RWPE1 (cell line): Measurements from ENCODE around the gene PODN.

ENCODE experiments used
- CTCF ChIA-PET: fragments of 350-600 bp; sonication (Branson Sonifier 250); formaldehyde crosslinking; extraction: SDS; loops from one replicate; lab custom pipeline; 2021; lab: Yijun Ruan, JAX
- POLR2A ChIA-PET: fragments of 400-600 bp; formaldehyde crosslinking; extraction: SDS; loops from one replicate; lab custom pipeline; 2020; ENCODE audit warnings: antibody characterized with exemption; ENCODE audit not compliant: low non-redundant PET; lab: Yijun Ruan, JAX
- DNase-seq: peaks from one replicate; pipeline ENCODE4 v3.0.0; 2012; ENCODE audit warnings: low spot score
- H3K27ac ChIP-seq: fragments of 450-650 bp; 2 replicates; pipeline ENCODE4 v1.5.1; 2017
- TF ChIP-seq, protein P1 (sequence below): fragments of 450-650 bp; conservative IDR thresholded peaks from 2 replicates; pipeline ENCODE4 v1.5.1; 2017; ENCODE audit warnings: low read depth, mild to moderate bottlenecking

The PODN gene

GRCh38 chr1:53031732-53032131, 30.3 kb upstream of the PODN start:
- no peak overlapping the region for H3K27ac ChIP-seq
- ChIA-PET CTCF (no interaction called here), POLR2A (no interaction called here)
- DNase-seq: peak; percentile 46
- TF ChIP-seq, protein P1, sequence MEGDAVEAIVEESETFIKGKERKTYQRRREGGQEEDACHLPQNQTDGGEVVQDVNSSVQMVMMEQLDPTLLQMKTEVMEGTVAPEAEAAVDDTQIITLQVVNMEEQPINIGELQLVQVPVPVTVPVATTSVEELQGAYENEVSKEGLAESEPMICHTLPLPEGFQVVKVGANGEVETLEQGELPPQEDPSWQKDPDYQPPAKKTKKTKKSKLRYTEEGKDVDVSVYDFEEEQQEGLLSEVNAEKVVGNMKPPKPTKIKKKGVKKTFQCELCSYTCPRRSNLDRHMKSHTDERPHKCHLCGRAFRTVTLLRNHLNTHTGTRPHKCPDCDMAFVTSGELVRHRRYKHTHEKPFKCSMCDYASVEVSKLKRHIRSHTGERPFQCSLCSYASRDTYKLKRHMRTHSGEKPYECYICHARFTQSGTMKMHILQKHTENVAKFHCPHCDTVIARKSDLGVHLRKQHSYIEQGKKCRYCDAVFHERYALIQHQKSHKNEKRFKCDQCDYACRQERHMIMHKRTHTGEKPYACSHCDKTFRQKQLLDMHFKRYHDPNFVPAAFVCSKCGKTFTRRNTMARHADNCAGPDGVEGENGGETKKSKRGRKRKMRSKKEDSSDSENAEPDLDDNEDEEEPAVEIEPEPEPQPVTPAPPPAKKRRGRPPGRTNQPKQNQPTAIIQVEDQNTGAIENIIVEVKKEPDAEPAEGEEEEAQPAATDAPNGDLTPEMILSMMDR: no peak

GRCh38 chr1:53037159-53037558, 24.9 kb upstream of the PODN start:
- TF ChIP-seq, protein P1: no peak
- POLR2A ChIA-PET: no interaction called here
- CTCF ChIA-PET: interaction anchor here (0.7 kb wide), 1 partner anchor 9 kb away, joined by 6 read pairs; no protein-coding TSS in a partner anchor
- H3K27ac ChIP-seq: no peak overlapping the region
- no peak for DNase-seq

DNA sequence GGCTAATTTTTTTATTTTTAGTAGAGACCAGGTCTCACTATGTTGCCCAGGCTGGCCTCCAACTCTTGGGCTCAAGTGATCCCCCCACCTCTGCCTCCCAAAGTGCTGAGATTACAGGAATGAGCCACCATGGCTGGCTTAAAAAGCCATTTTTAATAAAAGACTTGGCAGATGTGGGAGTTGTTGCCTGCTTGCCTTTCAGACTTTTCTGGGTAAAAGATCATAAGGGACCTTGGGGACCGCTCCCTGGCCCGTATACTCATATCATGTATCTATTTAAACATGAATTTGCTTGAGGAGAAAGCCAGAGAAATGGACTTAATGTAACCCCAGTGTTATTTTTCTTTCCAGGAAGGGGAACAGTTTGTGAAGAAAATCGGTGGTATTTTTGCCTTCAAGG, 23.4 kb upstream of the PODN start:
- TF ChIP-seq, protein P1: no peak

DNA sequence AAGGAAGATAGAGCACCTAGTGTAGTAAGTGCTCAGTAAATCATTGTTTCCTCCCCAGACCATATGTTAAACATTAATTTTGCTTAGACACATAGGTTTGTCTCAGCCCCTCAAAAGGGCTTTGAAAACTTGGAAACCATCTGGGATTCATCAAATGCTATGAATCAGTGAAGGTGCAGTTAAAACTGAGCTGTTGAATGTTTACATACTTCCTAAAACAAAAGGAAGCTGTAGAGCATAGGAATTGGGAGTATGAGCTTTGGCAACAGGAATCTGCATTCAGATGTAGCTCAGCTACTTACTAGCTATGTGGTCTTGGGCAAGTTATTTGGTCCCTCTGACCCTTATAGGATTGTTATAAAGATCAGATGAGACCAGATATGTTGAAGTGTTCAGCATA, 18.7 kb upstream of the PODN start:
- DNase-seq: no peak
- TF ChIP-seq, protein P1: no peak
- ChIA-PET POLR2A (no interaction called here), CTCF (no interaction called here)
- no peak overlapping the region for H3K27ac ChIP-seq

More for the DNA sequence above, 23.4 kb upstream of the PODN start:
- CTCF ChIA-PET: no interaction called here
- no peak for DNase-seq
- no peak overlapping the region for H3K27ac ChIP-seq
- POLR2A ChIA-PET: no interaction called here

GRCh38 chr1:53044926-53045325, 17.1 kb upstream of the PODN start:
- ChIA-PET POLR2A (no interaction called here), CTCF (no interaction called here)
- TF ChIP-seq, protein P1: no peak

GRCh38 chr1:53046930-53047329, 15.1 kb upstream of the PODN start:
- TF ChIP-seq, protein P1: no peak
- ChIA-PET CTCF (interaction anchor here (0.5 kb wide), 1 partner anchor 9 kb away, joined by 6 read pairs; no protein-coding TSS in a partner anchor), POLR2A (no interaction called here)
- no peak overlapping the region for H3K27ac ChIP-seq
- no peak for DNase-seq

More at GRCh38 chr1:53044926-53045325, 17.1 kb upstream of the PODN start:
- no peak overlapping the region for H3K27ac ChIP-seq
- no peak for DNase-seq
